Activated T-cell treated with anti-CD3 and anti-CD28 coated beads, Interleukin-2, amount 50 U/mL, for 1 hour (primary cell): ENCODE results near the gene MEIS3.

Source experiments
- DNase-seq: peaks from one replicate; pipeline ENCODE4 v3.0.0-alpha.2; 2020

The MEIS3 gene

GRCh38 chr19:47434088-47434487, 14.8 kb upstream of the MEIS3 start:
- no peak for DNase-seq

- no peak for DNase-seq
Measured at GRCh38 chr19:47433121-47433520, 13.8 kb upstream of the MEIS3 start.

GRCh38 chr19:47432499-47432898, 13.2 kb upstream of the MEIS3 start:
- DNase-seq, result no peak

GRCh38 chr19:47432091-47432490, 12.8 kb upstream of the MEIS3 start:
- no peak for DNase-seq

- no peak for DNase-seq
Measured at GRCh38 chr19:47430041-47430802, 10.9 kb upstream of the MEIS3 start.

- DNase-seq, result no peak
Measured at GRCh38 chr19:47429140-47429793, 9.9 kb upstream of the MEIS3 start.

- peak; percentile 74 for DNase-seq
Measured at GRCh38 chr19:47428177-47428894, 9.0 kb upstream of the MEIS3 start.

- peak; percentile 71 for DNase-seq
Measured at GRCh38 chr19:47427241-47428176, 8.2 kb upstream of the MEIS3 start.

GRCh38 chr19:47423203-47423882, 4.0 kb upstream of the MEIS3 start:
- DNase-seq, result no peak

- no peak for DNase-seq
Measured at GRCh38 chr19:47422417-47423163, 3.3 kb upstream of the MEIS3 start.

- no peak for DNase-seq
Measured at GRCh38 chr19:47421844-47422395, 2.6 kb upstream of the MEIS3 start.

GRCh38 chr19:47421244-47421786, 2.0 kb upstream of the MEIS3 start:
- DNase-seq, result no peak

GRCh38 chr19:47419789-47420188, 462 bp upstream of the MEIS3 start:
- DNase-seq, result no peak

- no peak for DNase-seq
Measured at GRCh38 chr19:47418692-47419029, 666 bp downstream of the MEIS3 start.

- DNase-seq, result no peak
Measured at GRCh38 chr19:47417746-47418691, 1.3 kb downstream of the MEIS3 start.

GRCh38 chr19:47417107-47417745, 2.1 kb downstream of the MEIS3 start:
- DNase-seq, result no peak

- DNase-seq, result no peak
Measured at GRCh38 chr19:47416643-47416985, 2.7 kb downstream of the MEIS3 start.

GRCh38 chr19:47415953-47416642, 3.2 kb downstream of the MEIS3 start:
- DNase-seq, result no peak

GRCh38 chr19:47414469-47414868, 4.9 kb downstream of the MEIS3 start:
- no peak for DNase-seq
